HepG2 (cell line): ENCODE data around the gene AKNA. TPM values are rescaled to one million over a fixed set of nuclear protein-coding genes. Genes with fewer than 3 reads are reported as not detected.

Experiments used
- ATAC-seq: fragments of 200-7000 bp; cut with Tn5 transposase; 3 replicates; pipeline ENCODE4 v1.9.1; 2020; ENCODE audit warnings: mild to moderate bottlenecking, moderate library complexity
- BruUV-seq: library from RNA; stranded (reverse); fragments of 400-500 nt; replicated peaks from 2 replicates; lab custom pipeline; 2021; lab: Mats Ljungman, UMichigan
- CTCF ChIA-PET: fragments of 300-600 bp; formaldehyde crosslinking; extraction: SDS; loops from one replicate; lab custom pipeline; 2021; ENCODE audit warnings: low total read pairs, inconsistent platforms, low intra/inter-chr PET ratio; lab: Yijun Ruan, JAX
- POLR2A ChIA-PET: fragments of 350-600 bp; sonication (Branson Sonifier 250); formaldehyde crosslinking; loops from one replicate; lab custom pipeline; 2020; ENCODE audit warnings: antibody characterized with exemption, inconsistent platforms; lab: Yijun Ruan, JAX
- DNase-seq: peaks from one replicate; pipeline ENCODE4 v3.0.0-alpha.2; 2015; ENCODE audit warnings: low spot score
- FAIRE-seq: peaks from 3 replicates; lab custom pipeline; 2011; peaks lifted over from hg19 to GRCh38; lab: Jason Lieb, UNC
- H2AFZ ChIP-seq: one replicate; pipeline ENCODE4 v1.6.1; 2011; ENCODE audit warnings: low read length, inconsistent platforms
- H3K27ac ChIP-seq: fragments of 300-600 bp; 3 replicates; pipeline ENCODE4 v1.8.0; 2011; ENCODE audit warnings: mixed run types, mild to moderate bottlenecking, mixed read lengths, low read length, inconsistent platforms; ENCODE audit not compliant: insufficient read depth; ENCODE audit errors: extremely low read length
- H3K27me3 ChIP-seq, 2 experiments: fragments of 200-600 bp in 1 of 2; 2 replicates in 1 of 2; 3 replicates in 1 of 2; pipeline versions ENCODE4 v1.6.0 to v1.8.0; 2011; ENCODE audit warnings: low read length in 2 of 2, mild to moderate bottlenecking in 2 of 2, moderate library complexity in 2 of 2, inconsistent platforms in 1 of 2; ENCODE audit not compliant: insufficient read depth in 2 of 2, control insufficient read depth in 1 of 2
- H3K36me3 ChIP-seq, 2 experiments: fragments of 200-600 bp in 1 of 2; replicated peaks in 1 of 2; 2 replicates in 1 of 2; 3 replicates in 1 of 2; pipeline versions ENCODE4 v1.5.1 to v1.8.0; 2011; ENCODE audit warnings: low read length in 2 of 2, inconsistent platforms in 1 of 2; ENCODE audit not compliant: insufficient read depth in 2 of 2, control insufficient read depth in 1 of 2
- H3K4me1 ChIP-seq: 2 replicates; pipeline ENCODE4 v1.5.1; 2012; ENCODE audit warnings: low read length, inconsistent platforms; ENCODE audit not compliant: insufficient read depth
- H3K4me2 ChIP-seq: 2 replicates; pipeline ENCODE4 v1.6.0; 2011; ENCODE audit warnings: low read depth, low read length, inconsistent platforms
- H3K4me3 ChIP-seq, 3 experiments: fragments of 200-600 bp in 1 of 3; sonication (generic), shearing (Covaris generic) in 1 of 3; replicated peaks in 1 of 3; 2 replicates each; pipeline ENCODE4 v1.5.1; 2011 to 2016; ENCODE audit warnings: low read length in 3 of 3, inconsistent platforms in 2 of 3, low read depth in 2 of 3, mild to moderate bottlenecking in 2 of 3, control low read depth in 1 of 3, mixed read lengths in 1 of 3; ENCODE audit not compliant: insufficient read depth in 1 of 3
- H3K79me2 ChIP-seq: one replicate; pipeline ENCODE4 v1.6.1; 2011; ENCODE audit warnings: low read length, inconsistent platforms; ENCODE audit not compliant: insufficient read depth
- H3K9ac ChIP-seq: 2 replicates; pipeline ENCODE4 v1.6.0; 2011; ENCODE audit warnings: mild to moderate bottlenecking, low read depth, low read length, inconsistent platforms; ENCODE audit not compliant: insufficient read depth
- H3K9me3 ChIP-seq: 2 replicates; pipeline ENCODE4 v1.5.1; 2012; ENCODE audit warnings: mild to moderate bottlenecking, low read length
- H4K20me1 ChIP-seq: 2 replicates; pipeline ENCODE4 v1.6.0; 2011; ENCODE audit warnings: inconsistent platforms, mild to moderate bottlenecking, low read length, moderate library complexity; ENCODE audit not compliant: insufficient read depth
- CEBPB ChIP-seq: IDR thresholded peaks from 2 replicates; pipeline ENCODE4 v1.6.1; 2011; ENCODE audit warnings: low read depth, low read length, improper control_type of control experiment, borderline replicate concordance
- ZNF629 ChIP-seq: sonication (generic); formaldehyde crosslinking; conservative IDR thresholded peaks from 2 replicates; pipeline ENCODE4 v1.5.0; 2020; ENCODE audit warnings: missing genetic modification reagents
- ZNF788 ChIP-seq: sonication (generic); formaldehyde crosslinking; IDR thresholded peaks from 2 replicates; pipeline ENCODE4 v1.5.0; 2020; ENCODE audit warnings: mild to moderate bottlenecking, missing genetic modification reagents, borderline replicate concordance
- WGBS: methylation state at CpG from one replicate; pipeline ENCODE4 v1.1.6; 2017; ENCODE audit warnings: low lambda C conversion rate; 5-methylcytosine and 5-hydroxymethylcytosine counted together
- in situ Hi-C: cut with HindIII; loops from 2 replicates; pipeline ENCODE4 v1.10.0; 2017; ENCODE audit warnings: low pct_unique_long_range_greater_than_20kb; ENCODE audit not compliant: extremely low pct_ligation_motif_present
- intact Hi-C: fragments of 100-400 bp; cut with micrococcal nuclease; formaldehyde crosslinking; loops from one replicate; pipeline ENCODE4 v1.10.0; 2022; ENCODE audit not compliant: unreplicated experiment
- polyA plus RNA-seq, 8 experiments: library from polyadenylated mRNA; depleted of rRNA in 3 of 8; stranded (reverse) in 7 of 8; unstranded in 1 of 8; fragments of >200 nt; fragmentation: Illumina TruSeq in 4 of 8; extraction: Trizol in 4 of 8; gene quantifications; 2 replicates each; pipeline versions ENCODE4 v1.2.1 to v1.2.3, GENCODE V29; 2011 to 2016; ENCODE audit warnings: low read depth in 4 of 8, missing spikeins in 1 of 8, mixed read lengths in 1 of 8; ENCODE audit not compliant: insufficient read depth in 1 of 8
- total RNA-seq, 5 experiments: library from RNA; depleted of rRNA; stranded (reverse); fragments of >200 nt; fragmentation: Illumina TruSeq; extraction: Trizol; gene quantifications; 2 replicates each; pipeline ENCODE4 v1.2.3, GENCODE V29; 2016; ENCODE audit warnings: low read depth in 1 of 5
- TF ChIP-seq, protein P1 (sequence below): sonication (generic); formaldehyde crosslinking; IDR thresholded peaks from 2 replicates; pipeline ENCODE4 v1.5.1; 2020; ENCODE audit warnings: mild to moderate bottlenecking, missing genetic modification reagents, moderate library complexity

The AKNA gene
- total and polyA plus RNA-seq, 2 of the 13 experiments (the other 11 are each of a cell fraction or from before 2014, with no cell fraction given) = 3.0 to 3.1 TPM

GRCh38 chr9:114314881-114315722 lies 72.7 kb downstream of the AKNA start:
- no peaks in the 10 kb centered on the region for H3K79me2 ChIP-seq
- BruUV-seq = no TSS peak
- peak; percentile 50 for ATAC-seq
- H3K9ac ChIP-seq = no peak overlapping the region
- no peak overlapping the region for H3K4me2 ChIP-seq
- no peaks in the 10 kb centered on the region for H4K20me1 ChIP-seq
- no peak overlapping the region for H3K4me3 ChIP-seq
- no peak for DNase-seq
- WGBS = 85% methylated on average over 8 of the region's 8 CpGs
- in situ Hi-C loops = no loop called here
- H3K27ac ChIP-seq = no peak overlapping the region
- H3K9me3 ChIP-seq = no peaks in the 10 kb centered on the region
- H2AFZ ChIP-seq = no peak overlapping the region
- ChIA-PET POLR2A (interaction anchor here (1.2 to 1.8 kb wide), 4 partner anchors 10 to 256 kb away, joined by 3 to 4 read pairs (median 4); no protein-coding TSS in a partner anchor), CTCF (no interaction called here)
- H3K4me1 ChIP-seq = peaks cover 11% of the 10 kb centered on the region
- H3K36me3 ChIP-seq = peaks cover 7% of the 10 kb centered on the region in 2 experiments
- no peak for FAIRE-seq
- peak; percentile 68; the same call in 1 of the 2 replicates for TF ChIP-seq ZNF629 (CRISPR knock-in tag)
- TF ChIP-seq CEBPB = peak; percentile 37; the same call in 1 of the 2 replicates
- no peak for TF ChIP-seq ZNF788 (CRISPR knock-in tag)
- TF ChIP-seq, protein P1, sequence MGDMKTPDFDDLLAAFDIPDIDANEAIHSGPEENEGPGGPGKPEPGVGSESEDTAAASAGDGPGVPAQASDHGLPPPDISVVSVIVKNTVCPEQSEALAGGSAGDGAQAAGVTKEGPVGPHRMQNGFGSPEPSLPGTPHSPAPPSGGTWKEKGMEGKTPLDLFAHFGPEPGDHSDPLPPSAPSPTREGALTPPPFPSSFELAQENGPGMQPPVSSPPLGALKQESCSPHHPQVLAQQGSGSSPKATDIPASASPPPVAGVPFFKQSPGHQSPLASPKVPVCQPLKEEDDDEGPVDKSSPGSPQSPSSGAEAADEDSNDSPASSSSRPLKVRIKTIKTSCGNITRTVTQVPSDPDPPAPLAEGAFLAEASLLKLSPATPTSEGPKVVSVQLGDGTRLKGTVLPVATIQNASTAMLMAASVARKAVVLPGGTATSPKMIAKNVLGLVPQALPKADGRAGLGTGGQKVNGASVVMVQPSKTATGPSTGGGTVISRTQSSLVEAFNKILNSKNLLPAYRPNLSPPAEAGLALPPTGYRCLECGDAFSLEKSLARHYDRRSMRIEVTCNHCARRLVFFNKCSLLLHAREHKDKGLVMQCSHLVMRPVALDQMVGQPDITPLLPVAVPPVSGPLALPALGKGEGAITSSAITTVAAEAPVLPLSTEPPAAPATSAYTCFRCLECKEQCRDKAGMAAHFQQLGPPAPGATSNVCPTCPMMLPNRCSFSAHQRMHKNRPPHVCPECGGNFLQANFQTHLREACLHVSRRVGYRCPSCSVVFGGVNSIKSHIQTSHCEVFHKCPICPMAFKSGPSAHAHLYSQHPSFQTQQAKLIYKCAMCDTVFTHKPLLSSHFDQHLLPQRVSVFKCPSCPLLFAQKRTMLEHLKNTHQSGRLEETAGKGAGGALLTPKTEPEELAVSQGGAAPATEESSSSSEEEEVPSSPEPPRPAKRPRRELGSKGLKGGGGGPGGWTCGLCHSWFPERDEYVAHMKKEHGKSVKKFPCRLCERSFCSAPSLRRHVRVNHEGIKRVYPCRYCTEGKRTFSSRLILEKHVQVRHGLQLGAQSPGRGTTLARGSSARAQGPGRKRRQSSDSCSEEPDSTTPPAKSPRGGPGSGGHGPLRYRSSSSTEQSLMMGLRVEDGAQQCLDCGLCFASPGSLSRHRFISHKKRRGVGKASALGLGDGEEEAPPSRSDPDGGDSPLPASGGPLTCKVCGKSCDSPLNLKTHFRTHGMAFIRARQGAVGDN (CRISPR knock-in tag) = peak; percentile 16; the same call in 1 of the 2 replicates
- intact Hi-C loops = no loop called here
- no peaks in the 10 kb centered on the region for H3K27me3 ChIP-seq
